HG03095 (cell line): ENCODE measurements around the gene WAPL.
A peak's percentile ranks its signal among the peaks of the same experiment; 100 is the strongest.
"Not testable (repeated sequence)": the region's sequence is repeated elsewhere in the genome, so short reads cannot be mapped to it uniquely, and the experiment has no call there.

ENCODE experiments used
- ATAC-seq: cut with Tn5 transposase; IDR thresholded peaks from one replicate; pipeline ENCODE4 v1.9.1; 2021; ENCODE audit warnings: moderate library complexity; ENCODE audit not compliant: unreplicated experiment

WAPL gene

DNA sequence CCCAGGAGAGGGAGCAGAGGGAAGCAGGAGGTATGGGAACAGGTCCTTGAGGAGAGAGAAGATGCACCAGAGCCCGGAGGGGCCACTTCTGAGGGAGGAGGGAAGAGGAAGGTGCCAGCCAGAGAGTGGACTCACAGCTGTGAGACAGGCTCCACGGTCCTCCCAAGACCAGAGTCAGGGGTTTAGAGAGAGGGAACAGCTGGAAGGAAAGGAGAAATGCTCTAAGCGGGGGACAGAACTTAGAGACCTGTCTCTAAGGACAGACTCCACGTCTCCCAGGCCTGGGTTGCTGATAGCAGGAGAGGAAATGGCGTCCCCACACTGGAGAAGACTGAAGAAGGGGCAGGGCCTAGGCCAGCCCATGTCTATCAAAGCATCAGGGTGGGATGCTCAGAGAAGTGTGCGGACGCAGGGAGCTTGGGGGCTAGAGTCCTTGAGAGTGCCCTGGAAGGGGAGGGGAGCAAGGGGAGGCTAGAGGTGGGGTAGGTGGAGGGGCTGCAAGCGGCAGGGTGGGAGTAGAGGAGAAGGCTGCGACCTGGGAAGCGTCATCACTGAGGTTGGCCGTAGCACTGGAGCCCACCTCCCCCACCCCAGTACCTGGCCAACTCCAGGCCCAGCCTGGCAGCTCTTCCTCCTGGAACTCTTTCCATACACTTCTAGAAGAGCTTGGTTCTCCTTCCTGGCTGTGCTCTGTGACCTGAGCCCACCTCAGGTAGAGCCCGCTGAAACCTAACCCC lies 129.4 kb downstream of the WAPL start:
- peak; percentile 1 for ATAC-seq

DNA sequence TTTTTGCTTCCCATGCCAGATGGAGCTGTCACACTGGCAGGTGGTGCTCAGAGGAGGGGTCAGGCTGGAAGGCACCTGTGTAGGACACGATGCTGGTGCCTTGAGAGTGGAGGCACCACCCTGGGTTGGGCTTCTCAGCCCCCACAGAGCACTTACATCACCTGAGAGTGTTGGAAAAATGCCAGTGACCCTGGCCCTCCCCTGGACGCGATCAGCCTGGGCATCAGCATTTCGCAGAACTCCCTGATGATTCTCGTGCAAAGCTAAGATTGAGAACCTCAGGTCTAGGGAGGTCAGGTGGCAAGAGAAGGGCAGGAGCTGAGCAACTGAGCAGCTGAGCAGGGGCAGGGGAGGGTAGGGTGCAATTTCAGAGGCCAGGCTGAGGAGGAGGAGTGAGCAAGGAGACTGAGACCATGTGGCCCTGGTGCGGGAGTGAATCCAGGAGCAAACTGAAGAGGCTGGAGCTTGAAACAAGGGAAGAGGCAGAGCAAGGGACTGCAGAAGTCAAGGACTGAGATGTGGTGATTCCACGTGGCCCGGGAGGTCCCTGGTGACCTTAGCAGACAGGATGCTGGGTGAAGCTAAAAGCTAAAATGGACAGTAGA lies 130.3 kb downstream of the WAPL start:
- no peak for ATAC-seq

DNA sequence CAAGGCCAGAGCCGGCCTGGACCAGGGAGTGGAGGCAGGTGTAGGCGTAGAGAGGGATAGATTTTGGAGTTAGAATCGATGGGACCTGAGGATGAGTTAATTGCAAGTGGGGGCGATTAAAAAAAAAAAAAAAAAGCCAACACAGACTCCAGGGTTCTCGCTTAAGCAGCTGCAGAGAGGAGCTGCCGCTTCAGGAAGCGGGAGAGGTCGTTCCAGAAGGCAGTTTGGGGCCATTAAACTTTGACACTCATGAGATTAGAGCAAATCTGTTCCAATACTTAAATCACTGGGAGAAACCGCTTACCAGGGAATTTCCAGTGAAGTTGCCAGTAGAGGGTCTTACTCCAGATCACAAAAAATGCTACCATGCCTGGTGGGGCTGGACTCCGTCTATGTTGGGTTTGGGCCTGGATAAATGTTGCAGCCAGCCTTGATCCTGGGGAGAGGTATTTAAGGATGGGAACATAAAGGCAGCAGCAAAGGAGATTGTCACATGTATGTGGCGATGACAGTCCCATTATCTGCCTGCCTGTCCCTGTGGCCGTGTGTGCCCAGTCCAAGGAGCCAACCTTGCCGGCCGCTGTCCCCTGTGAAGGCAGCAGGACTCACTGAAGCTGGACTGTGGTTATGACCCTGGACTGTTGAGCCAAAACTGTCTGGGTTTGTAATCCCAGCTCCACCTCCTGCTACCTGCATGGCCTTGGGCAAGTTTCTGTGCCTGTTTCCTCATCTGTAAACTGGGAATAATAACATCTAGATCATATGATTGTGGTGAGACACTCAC lies 131.1 kb downstream of the WAPL start:
- no peak for ATAC-seq

DNA sequence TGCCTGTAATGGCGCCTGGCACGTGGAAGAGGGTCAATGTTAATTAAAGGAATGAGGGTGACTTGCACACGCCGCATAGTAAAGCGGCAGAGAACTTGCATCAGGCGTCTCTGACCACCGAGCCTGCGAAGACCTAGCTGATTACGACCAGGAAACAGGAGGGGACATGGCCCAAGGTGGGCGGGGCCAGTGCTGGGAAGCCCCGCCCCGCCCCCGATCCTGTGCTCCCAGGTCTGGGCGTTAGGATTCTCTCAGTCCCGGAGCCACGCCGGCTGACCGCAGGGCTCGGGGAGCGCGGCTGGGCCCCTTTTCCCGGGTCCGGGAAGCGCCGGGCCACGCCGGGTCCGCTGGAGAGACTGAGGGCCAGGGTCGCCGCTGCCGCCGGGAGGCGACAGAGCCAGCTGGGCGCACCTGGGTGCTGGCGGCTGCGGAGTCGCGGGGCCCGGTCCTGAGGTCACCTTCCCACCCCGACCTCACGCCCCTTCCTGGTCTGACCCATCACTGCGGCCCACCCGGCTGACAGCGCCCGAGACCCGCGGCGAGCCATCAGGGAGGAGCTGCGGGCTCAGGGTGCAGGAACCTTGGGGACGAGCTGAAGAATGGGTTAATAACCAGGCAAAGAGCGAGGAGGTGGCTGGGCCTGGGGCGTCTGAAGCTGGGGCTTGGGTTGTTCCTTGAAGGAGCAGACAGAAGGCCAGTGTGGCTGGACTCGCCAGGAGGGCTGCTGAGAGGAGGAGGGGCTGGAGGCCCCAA lies 132.0 kb downstream of the WAPL start:
- peak; percentile 64 for ATAC-seq

DNA sequence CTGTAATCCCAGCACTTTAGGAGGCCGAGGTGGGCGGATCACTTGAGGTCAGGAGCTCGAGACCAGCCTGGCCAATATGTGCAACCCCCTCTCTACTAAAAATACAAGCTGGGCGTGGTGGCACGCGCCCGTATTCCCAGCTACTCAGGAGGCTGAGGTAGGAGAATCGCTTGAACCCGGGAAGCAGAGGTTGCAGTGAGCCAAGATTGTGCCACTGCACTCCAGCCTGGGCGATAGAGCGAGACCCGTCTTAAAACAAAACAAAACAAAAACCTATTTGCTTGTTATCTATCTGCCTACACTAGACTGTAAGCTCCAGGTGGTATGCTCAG lies 132.5 kb downstream of the WAPL start:
- ATAC-seq: not testable (repeated sequence)

DNA sequence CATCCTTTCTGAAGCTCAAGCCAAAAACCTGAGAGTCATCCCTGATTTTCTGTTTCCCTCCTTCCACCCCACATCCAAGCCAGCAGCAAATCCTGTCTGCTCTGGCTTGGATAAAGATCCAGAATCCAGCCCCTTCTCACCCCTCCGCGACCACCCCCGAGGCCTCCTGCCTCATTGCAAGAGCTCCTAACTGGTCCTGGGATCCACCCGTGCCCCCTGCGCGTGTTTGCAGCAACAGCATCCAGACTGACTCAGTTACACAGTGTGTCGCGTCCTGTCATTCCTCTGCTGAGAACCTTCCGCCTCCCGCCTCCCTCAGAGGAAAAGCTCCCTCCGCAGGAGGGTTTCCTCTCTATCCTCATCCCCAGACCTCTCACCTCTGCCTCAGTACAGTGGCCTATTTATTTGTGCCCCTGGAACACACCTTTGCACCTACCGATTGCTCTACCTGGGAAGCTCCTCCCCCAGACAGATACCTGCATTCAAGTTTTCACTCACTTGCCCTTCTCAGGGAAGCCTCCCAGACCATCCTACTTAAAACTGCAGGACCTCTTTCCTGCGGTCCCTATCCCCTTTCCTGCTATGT lies 133.4 kb downstream of the WAPL start:
- no peak for ATAC-seq

GRCh38 chr10:86387178-86387794 lies 134.3 kb downstream of the WAPL start:
- ATAC-seq: no peak

GRCh38 chr10:86385806-86386205 lies 135.8 kb downstream of the WAPL start:
- no peak for ATAC-seq
